Measurements from ENCODE around the gene PPP2R5C. TPM values are rescaled to one million over a fixed set of nuclear protein-coding genes. Genes with fewer than 3 reads are reported as not detected.

The PPP2R5C gene
- total and polyA plus RNA-seq, 9 of the 15 experiments (the other 6 are each of a cell fraction or from before 2014, with no cell fraction given) = 284 to 617 (median 395) TPM

- POLR2A ChIA-PET = interaction anchor here (0.6 kb wide), 1 partner anchor 1214 kb away, joined by 3 read pairs; no protein-coding TSS in a partner anchor
- CTCF ChIA-PET (ENCODE audit: low intra/inter-chr PET ratio) = no interaction called here
These were observed 106.3 kb downstream of the PPP2R5C start for GRCh38 chr14:101867854-101868253.

More at GRCh38 chr14:101867854-101868253, 106.3 kb downstream of the PPP2R5C start:
- Histone ChIP-seq H3K79me2 (ENCODE audit: control insufficient read depth, insufficient read depth, low read length) (peaks cover 50% of the 10 kb centered on the region), H3K4me1 (replicated peaks in 1 of 2; ENCODE audit: control insufficient read depth in 2 of 2, insufficient read depth in 2 of 2, low read length in 2 of 2) (peaks cover under 1 to 3% of the 10 kb centered on the region in 2 experiments; a peak in 2 of 5 replicates), H3K9me1 (ENCODE audit: control insufficient read depth, insufficient read depth, low read length) (no peaks in the 10 kb centered on the region), H3K4me2 (ENCODE audit: insufficient read depth, low read length) (no peak overlapping the region), H3K4me3 (no peak overlapping the region), H3K9me3 (replicated peaks; ENCODE audit: control insufficient read depth, insufficient read depth, low read depth, low read length) (no peaks in the 10 kb centered on the region), H3K36me3 (ENCODE audit: control insufficient read depth, insufficient read depth, low read length) (peaks cover 14% of the 10 kb centered on the region; the same call in 2 of the 3 replicates), H4K20me1 (replicated peaks; ENCODE audit: control insufficient read depth, insufficient read depth, low read length) (no peaks in the 10 kb centered on the region; the same call in 1 of the 2 replicates), H3K27ac (ENCODE audit: extremely low read depth, low read depth, low read length) (no peak overlapping the region), H2AFZ (ENCODE audit: low read depth, low read length) (no peak overlapping the region), H3K27me3 (ENCODE audit: control insufficient read depth in 2 of 2, insufficient read depth in 2 of 2, low read length in 2 of 2) (no peaks in the 10 kb centered on the region), H3K9ac (ENCODE audit: insufficient read depth in 1 of 2, low read depth in 2 of 2, low read length in 2 of 2) (no peak overlapping the region)
- TF ChIP-seq ZNF707 (CRISPR knock-in tag; conservative IDR thresholded peaks at IDR 0.05) = no peak
- TF ChIP-seq POLR2B (IDR thresholded peaks at IDR 0.05; ENCODE audit: low read depth, partially characterized antibody) = no peak
- no peak for TF ChIP-seq STAT6 (CRISPR knock-in tag; IDR thresholded peaks at IDR 0.05)
- TF ChIP-seq ATF1 (CRISPR knock-in tag; IDR thresholded peaks at IDR 0.05) = no peak
- no peak for TF ChIP-seq ATF1 (tag; IDR thresholded peaks at IDR 0.05)
- no peak for TF ChIP-seq TFE3 (CRISPR knock-in tag; IDR thresholded peaks at IDR 0.05)
- TF ChIP-seq ZNF395 (CRISPR knock-in tag; IDR thresholded peaks at IDR 0.05) = no peak
- TF ChIP-seq TSC22D4 (tag; IDR thresholded peaks at IDR 0.05) = no peak
- TF ChIP-seq USF2 (CRISPR knock-in tag; IDR thresholded peaks at IDR 0.05) = no peak
- TF ChIP-seq TCF7 (IDR thresholded peaks at IDR 0.05; ENCODE audit: borderline replicate concordance) = no peak
- TF ChIP-seq SUPT5H (IDR thresholded peaks at IDR 0.05) = no peak
- no peak for TF ChIP-seq KHSRP (IDR thresholded peaks at IDR 0.05)
- TF ChIP-seq CHD2 (IDR thresholded peaks at IDR 0.05; ENCODE audit: low read depth, low read length) = no peak
- no peak for TF ChIP-seq ZNF239 (CRISPR knock-in tag; IDR thresholded peaks at IDR 0.05)
- TF ChIP-seq CBFA2T2 (conservative IDR thresholded peaks at IDR 0.05) = no peak
- no peak for TF ChIP-seq ZNF217 (CRISPR knock-in tag; IDR thresholded peaks at IDR 0.05)
- no peak for TF ChIP-seq RUNX1 (IDR thresholded peaks at IDR 0.05; ENCODE audit: low read depth)
- no peak for TF ChIP-seq STAT5B (CRISPR knock-in tag; IDR thresholded peaks at IDR 0.05)
- BruUV-seq (replicated peaks) = no TSS peak
- no peak for FAIRE-seq
- 80% methylated on average over 4 of the region's 4 CpGs for WGBS (ENCODE audit: insufficient coverage, low coverage, missing lambda C conversion rate)
- ATAC-seq = no peak
- DNase-seq (ENCODE audit: extremely low read depth in 1 of 4, low spot score in 3 of 4) = no peak
- in situ Hi-C loops (cut with MboI) = no loop called here
- intact Hi-C loops (cut with micrococcal nuclease) = no loop called here
